ENCODE results near the gene MAGOHB.

- TF ChIP-seq POLR2AphosphoS5 (IDR thresholded peaks at IDR 0.05; ENCODE audit: borderline replicate concordance, low read depth, low read length) (no peak), EZH2 (IDR thresholded peaks at IDR 0.05) (no peak), FOXP2 (optimal IDR thresholded peaks at IDR 0.05; ENCODE audit: control extremely low read depth, extremely low read length, insufficient read depth) (no peak)
Observed at GRCh38 chr12:10661338-10661737, 47.9 kb upstream of the MAGOHB start.

Data from SK-N-MC (cell line).